ENCODE data around the gene VPS4B. TPM values are rescaled to one million over a fixed set of nuclear protein-coding genes. Genes with fewer than 3 reads are reported as not detected.

Gene VPS4B
- total and polyA plus RNA-seq, 2 experiments from 2014 or later = 30.2 to 49.4 TPM

DNA sequence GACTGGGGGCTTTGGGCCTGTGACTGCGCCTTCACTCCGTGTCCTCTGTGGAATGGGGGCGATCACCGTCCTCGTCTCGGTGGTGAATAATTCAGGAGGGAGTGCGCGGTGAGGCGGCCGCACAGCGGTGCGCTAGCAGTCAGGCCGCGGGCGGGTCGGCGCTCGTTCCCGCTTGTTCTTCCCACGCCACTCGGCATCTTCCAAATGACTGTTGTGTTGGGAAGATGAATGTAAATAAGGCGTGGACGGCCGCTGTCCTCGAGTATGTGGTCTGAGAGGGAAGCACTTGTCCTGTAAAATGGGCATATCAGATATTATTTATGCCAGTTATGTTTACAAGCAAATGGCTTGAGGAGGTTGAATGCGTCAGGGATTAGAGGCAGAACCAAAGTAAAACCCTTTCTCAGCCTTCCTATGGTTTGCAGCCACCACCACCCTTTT, 608 bp upstream of the VPS4B start:
- H3K4me1 Mint-ChIP-seq = peaks cover 13% of the 10 kb centered on the region
- ATAC-seq (peak; percentile 59), DNase-seq (ENCODE audit: low spot score) (no peak)
- H3K27me3 ChIP-seq (ENCODE audit: insufficient read depth) = no peaks in the 10 kb centered on the region
- H3K9me2 ChIP-seq (ENCODE audit: insufficient read depth) = no peaks in the 10 kb centered on the region
- peaks cover 14% of the 10 kb centered on the region for H3K27me3 Mint-ChIP-seq (ENCODE audit: insufficient read depth, low read depth, poor library complexity)
- H4K20me1 ChIP-seq (replicated peaks; ENCODE audit: insufficient read depth) = peaks cover 6% of the 10 kb centered on the region; the same call in 1 of the 2 replicates
- H3K4me3 Mint-ChIP-seq = peak overlapping the region; percentile 100
- H3K79me2 ChIP-seq (replicated peaks; ENCODE audit: insufficient read depth) = peaks cover 40% of the 10 kb centered on the region
- peak overlapping the region; percentile 61; the same call in 1 of the 2 replicates for H2AFZ ChIP-seq
- TF ChIP-seq, protein P1, sequence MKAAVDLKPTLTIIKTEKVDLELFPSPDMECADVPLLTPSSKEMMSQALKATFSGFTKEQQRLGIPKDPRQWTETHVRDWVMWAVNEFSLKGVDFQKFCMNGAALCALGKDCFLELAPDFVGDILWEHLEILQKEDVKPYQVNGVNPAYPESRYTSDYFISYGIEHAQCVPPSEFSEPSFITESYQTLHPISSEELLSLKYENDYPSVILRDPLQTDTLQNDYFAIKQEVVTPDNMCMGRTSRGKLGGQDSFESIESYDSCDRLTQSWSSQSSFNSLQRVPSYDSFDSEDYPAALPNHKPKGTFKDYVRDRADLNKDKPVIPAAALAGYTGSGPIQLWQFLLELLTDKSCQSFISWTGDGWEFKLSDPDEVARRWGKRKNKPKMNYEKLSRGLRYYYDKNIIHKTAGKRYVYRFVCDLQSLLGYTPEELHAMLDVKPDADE (IDR thresholded peaks at IDR 0.05) = no peak
- TF ChIP-seq, protein P2, sequence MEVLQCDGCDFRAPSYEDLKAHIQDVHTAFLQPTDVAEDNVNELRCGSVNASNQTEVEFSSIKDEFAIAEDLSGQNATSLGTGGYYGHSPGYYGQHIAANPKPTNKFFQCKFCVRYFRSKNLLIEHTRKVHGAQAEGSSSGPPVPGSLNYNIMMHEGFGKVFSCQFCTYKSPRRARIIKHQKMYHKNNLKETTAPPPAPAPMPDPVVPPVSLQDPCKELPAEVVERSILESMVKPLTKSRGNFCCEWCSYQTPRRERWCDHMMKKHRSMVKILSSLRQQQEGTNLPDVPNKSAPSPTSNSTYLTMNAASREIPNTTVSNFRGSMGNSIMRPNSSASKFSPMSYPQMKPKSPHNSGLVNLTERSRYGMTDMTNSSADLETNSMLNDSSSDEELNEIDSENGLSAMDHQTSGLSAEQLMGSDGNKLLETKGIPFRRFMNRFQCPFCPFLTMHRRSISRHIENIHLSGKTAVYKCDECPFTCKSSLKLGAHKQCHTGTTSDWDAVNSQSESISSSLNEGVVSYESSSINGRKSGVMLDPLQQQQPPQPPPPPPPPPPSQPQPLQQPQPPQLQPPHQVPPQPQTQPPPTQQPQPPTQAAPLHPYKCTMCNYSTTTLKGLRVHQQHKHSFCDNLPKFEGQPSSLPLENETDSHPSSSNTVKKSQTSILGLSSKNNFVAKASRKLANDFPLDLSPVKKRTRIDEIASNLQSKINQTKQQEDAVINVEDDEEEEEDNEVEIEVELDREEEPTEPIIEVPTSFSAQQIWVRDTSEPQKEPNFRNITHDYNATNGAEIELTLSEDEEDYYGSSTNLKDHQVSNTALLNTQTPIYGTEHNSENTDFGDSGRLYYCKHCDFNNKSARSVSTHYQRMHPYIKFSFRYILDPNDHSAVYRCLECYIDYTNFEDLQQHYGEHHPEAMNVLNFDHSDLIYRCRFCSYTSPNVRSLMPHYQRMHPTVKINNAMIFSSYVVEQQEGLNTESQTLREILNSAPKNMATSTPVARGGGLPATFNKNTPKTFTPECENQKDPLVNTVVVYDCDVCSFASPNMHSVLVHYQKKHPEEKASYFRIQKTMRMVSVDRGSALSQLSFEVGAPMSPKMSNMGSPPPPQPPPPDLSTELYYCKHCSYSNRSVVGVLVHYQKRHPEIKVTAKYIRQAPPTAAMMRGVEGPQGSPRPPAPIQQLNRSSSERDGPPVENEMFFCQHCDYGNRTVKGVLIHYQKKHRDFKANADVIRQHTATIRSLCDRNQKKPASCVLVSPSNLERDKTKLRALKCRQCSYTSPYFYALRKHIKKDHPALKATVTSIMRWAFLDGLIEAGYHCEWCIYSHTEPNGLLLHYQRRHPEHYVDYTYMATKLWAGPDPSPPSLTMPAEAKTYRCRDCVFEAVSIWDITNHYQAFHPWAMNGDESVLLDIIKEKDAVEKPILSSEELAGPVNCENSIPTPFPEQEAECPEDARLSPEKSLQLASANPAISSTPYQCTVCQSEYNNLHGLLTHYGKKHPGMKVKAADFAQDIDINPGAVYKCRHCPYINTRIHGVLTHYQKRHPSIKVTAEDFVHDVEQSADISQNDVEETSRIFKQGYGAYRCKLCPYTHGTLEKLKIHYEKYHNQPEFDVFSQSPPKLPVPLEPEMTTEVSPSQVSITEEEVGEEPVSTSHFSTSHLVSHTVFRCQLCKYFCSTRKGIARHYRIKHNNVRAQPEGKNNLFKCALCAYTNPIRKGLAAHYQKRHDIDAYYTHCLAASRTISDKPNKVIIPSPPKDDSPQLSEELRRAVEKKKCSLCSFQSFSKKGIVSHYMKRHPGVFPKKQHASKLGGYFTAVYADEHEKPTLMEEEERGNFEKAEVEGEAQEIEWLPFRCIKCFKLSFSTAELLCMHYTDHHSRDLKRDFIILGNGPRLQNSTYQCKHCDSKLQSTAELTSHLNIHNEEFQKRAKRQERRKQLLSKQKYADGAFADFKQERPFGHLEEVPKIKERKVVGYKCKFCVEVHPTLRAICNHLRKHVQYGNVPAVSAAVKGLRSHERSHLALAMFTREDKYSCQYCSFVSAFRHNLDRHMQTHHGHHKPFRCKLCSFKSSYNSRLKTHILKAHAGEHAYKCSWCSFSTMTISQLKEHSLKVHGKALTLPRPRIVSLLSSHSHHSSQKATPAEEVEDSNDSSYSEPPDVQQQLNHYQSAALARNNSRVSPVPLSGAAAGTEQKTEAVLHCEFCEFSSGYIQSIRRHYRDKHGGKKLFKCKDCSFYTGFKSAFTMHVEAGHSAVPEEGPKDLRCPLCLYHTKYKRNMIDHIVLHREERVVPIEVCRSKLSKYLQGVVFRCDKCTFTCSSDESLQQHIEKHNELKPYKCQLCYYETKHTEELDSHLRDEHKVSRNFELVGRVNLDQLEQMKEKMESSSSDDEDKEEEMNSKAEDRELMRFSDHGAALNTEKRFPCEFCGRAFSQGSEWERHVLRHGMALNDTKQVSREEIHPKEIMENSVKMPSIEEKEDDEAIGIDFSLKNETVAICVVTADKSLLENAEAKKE (CRISPR knock-in tag; IDR thresholded peaks at IDR 0.05) = no peak
- TF ChIP-seq JUNB (IDR thresholded peaks at IDR 0.05; ENCODE audit: unreplicated experiment) = no peak
- TF ChIP-seq CREB1 (CRISPR knock-in tag; IDR thresholded peaks at IDR 0.05; ENCODE audit: low read depth) = no peak
- no peak for TF ChIP-seq ZNF331 (CRISPR knock-in tag; IDR thresholded peaks at IDR 0.05; ENCODE audit: low read depth)
- TF ChIP-seq REST (IDR thresholded peaks at IDR 0.05; ENCODE audit: unreplicated experiment) = no peak
- TF ChIP-seq EZH2 (IDR thresholded peaks at IDR 0.05; ENCODE audit: low read depth, unreplicated experiment) = no peak
- TF ChIP-seq EZH2phosphoT487 (IDR thresholded peaks at IDR 0.05; ENCODE audit: unreplicated experiment) = no peak
- no peak for TF ChIP-seq NANOG (IDR thresholded peaks at IDR 0.05; ENCODE audit: borderline replicate concordance)
- no peak for TF ChIP-seq POLR2AphosphoS5 (IDR thresholded peaks at IDR 0.05; ENCODE audit: low read depth)
- TF ChIP-seq, protein P3, sequence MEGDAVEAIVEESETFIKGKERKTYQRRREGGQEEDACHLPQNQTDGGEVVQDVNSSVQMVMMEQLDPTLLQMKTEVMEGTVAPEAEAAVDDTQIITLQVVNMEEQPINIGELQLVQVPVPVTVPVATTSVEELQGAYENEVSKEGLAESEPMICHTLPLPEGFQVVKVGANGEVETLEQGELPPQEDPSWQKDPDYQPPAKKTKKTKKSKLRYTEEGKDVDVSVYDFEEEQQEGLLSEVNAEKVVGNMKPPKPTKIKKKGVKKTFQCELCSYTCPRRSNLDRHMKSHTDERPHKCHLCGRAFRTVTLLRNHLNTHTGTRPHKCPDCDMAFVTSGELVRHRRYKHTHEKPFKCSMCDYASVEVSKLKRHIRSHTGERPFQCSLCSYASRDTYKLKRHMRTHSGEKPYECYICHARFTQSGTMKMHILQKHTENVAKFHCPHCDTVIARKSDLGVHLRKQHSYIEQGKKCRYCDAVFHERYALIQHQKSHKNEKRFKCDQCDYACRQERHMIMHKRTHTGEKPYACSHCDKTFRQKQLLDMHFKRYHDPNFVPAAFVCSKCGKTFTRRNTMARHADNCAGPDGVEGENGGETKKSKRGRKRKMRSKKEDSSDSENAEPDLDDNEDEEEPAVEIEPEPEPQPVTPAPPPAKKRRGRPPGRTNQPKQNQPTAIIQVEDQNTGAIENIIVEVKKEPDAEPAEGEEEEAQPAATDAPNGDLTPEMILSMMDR (conservative IDR thresholded peaks at IDR 0.05; ENCODE audit: low read depth in 2 of 2) = no peak
- TF ChIP-seq ZNF114 (CRISPR knock-in tag; IDR thresholded peaks at IDR 0.05) = no peak
- TF ChIP-seq STAT1 (IDR thresholded peaks at IDR 0.05; ENCODE audit: unreplicated experiment) = no peak
- H3K9me3 Mint-ChIP-seq = no peaks in the 10 kb centered on the region; the same call in 2 of the 3 replicates
- peaks cover 6% of the 10 kb centered on the region for H3K4me1 ChIP-seq (ENCODE audit: insufficient read depth)
- peaks cover 10% of the 10 kb centered on the region; the same call in 1 of the 2 replicates for H3K36me3 ChIP-seq (ENCODE audit: insufficient read depth)
- H3K36me3 Mint-ChIP-seq (ENCODE audit: low read depth) = no peaks in the 10 kb centered on the region; the same call in 2 of the 3 replicates
- peak overlapping the region; percentile 67 for H3K4me3 ChIP-seq
- H3K27ac Mint-ChIP-seq = peak overlapping the region; percentile 99
- peak overlapping the region; percentile 97 for H3K27ac ChIP-seq (ENCODE audit: low read depth)
- no peaks in the 10 kb centered on the region for H3F3A ChIP-seq (replicated peaks; ENCODE audit: low read depth)
- H3K4me2 ChIP-seq = peak overlapping the region; percentile 88

All from GM23338 (cell line).